SU-DHL-6 (cell line): Measurements from ENCODE around the gene MYRFL.

ENCODE experiments used
- EZH2phosphoT487 ChIP-seq: fragments of 200-600 bp; sonication (generic), shearing (Covaris generic); conservative IDR thresholded peaks from 2 replicates; pipeline ENCODE4 v1.6.1; 2018; ENCODE audit warnings: mild to moderate bottlenecking, antibody characterized with exemption, low read length, moderate library complexity, mixed read lengths
- TF ChIP-seq, protein P1 (sequence below): fragments of 200-600 bp; sonication (generic); IDR thresholded peaks from one replicate; pipeline ENCODE4 v1.5.1; 2017; ENCODE audit warnings: antibody characterized with exemption, mild to moderate bottlenecking, low read length, moderate library complexity; ENCODE audit not compliant: insufficient read depth, poor library complexity, severe bottlenecking

DNA sequence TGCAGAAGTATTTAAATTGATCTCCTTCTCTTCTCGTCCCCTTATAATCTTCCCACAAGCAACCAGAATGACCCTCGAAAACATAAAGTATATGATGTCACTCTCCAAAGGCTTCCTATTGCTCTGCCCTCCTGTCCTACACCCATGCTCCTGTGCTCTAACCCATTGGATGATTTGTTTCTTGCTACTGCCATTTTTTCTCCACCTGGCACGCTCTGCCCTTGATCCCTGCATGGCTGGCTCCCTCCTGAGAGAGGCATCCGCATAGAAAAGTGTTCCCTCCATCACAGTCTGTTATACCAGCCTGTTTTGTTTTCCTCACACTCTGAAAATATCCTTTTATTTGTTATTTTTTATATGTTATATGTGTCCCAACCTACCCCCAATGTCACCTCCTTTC lies 19.8 kb downstream of the MYRFL start:
- TF ChIP-seq, protein P1, sequence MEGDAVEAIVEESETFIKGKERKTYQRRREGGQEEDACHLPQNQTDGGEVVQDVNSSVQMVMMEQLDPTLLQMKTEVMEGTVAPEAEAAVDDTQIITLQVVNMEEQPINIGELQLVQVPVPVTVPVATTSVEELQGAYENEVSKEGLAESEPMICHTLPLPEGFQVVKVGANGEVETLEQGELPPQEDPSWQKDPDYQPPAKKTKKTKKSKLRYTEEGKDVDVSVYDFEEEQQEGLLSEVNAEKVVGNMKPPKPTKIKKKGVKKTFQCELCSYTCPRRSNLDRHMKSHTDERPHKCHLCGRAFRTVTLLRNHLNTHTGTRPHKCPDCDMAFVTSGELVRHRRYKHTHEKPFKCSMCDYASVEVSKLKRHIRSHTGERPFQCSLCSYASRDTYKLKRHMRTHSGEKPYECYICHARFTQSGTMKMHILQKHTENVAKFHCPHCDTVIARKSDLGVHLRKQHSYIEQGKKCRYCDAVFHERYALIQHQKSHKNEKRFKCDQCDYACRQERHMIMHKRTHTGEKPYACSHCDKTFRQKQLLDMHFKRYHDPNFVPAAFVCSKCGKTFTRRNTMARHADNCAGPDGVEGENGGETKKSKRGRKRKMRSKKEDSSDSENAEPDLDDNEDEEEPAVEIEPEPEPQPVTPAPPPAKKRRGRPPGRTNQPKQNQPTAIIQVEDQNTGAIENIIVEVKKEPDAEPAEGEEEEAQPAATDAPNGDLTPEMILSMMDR, result no peak
- no peak for TF ChIP-seq EZH2phosphoT487
